K562 (cell line): ENCODE data around the gene NQO2. TPM values are rescaled to one million over a fixed set of nuclear protein-coding genes. Genes with fewer than 3 reads are reported as not detected.

ENCODE experiments used
- BCOR ChIP-seq: fragments of 450-650 bp; IDR thresholded peaks from 2 replicates; pipeline ENCODE4 v1.6.1; 2016
- GTF2F1 ChIP-seq: IDR thresholded peaks from 2 replicates; pipeline ENCODE4 v1.6.1; 2011; ENCODE audit warnings: low read depth, low read length, improper control_type of control experiment
- JUND ChIP-seq, 2 experiments: IDR thresholded peaks; 2 replicates in 1 of 2; 3 replicates in 1 of 2; pipeline ENCODE4 v1.6.1; 2011; ENCODE audit warnings: borderline replicate concordance in 2 of 2, low read depth in 2 of 2, low read length in 2 of 2, improper control_type of control experiment in 1 of 2, missing biosample characterization in 1 of 2, missing genetic modification characterization in 1 of 2, missing genetic modification reagents in 1 of 2
- KLF16 ChIP-seq: IDR thresholded peaks from 2 replicates; pipeline ENCODE4 v1.6.1; 2016; ENCODE audit warnings: antibody characterized with exemption
- LARP7 ChIP-seq: fragments of 450-650 bp; IDR thresholded peaks from 2 replicates; pipeline ENCODE4 v1.6.1; 2016
- NCOA6 ChIP-seq: fragments of 450-650 bp; IDR thresholded peaks from 2 replicates; pipeline ENCODE4 v1.6.1; 2017; ENCODE audit warnings: mild to moderate bottlenecking
- PHF8 ChIP-seq: fragments of 200-600 bp; sonication (generic); IDR thresholded peaks from 2 replicates; pipeline ENCODE4 v1.6.1; 2012; ENCODE audit warnings: mixed run types, mild to moderate bottlenecking, inconsistent platforms, low read length, moderate library complexity, borderline replicate concordance
- RBFOX2 ChIP-seq: fragments of 200-400 bp; formaldehyde crosslinking; IDR thresholded peaks from 2 replicates; pipeline ENCODE4 v1.6.1; 2017; ENCODE audit warnings: low read depth, mild to moderate bottlenecking, low read length, moderate library complexity
- SNRNP70 ChIP-seq: fragments of 200-400 bp; formaldehyde crosslinking; optimal IDR thresholded peaks from 2 replicates; pipeline ENCODE3; 2017; ENCODE audit warnings: low read depth, low read length
- SRSF7 ChIP-seq: fragments of 200-400 bp; formaldehyde crosslinking; optimal IDR thresholded peaks from 2 replicates; pipeline ENCODE3; 2017; ENCODE audit warnings: mild to moderate bottlenecking, low read depth, low read length
- TARDBP ChIP-seq: fragments of 450-650 bp; IDR thresholded peaks from 2 replicates; pipeline ENCODE4 v1.6.1; 2016
- THAP7 ChIP-seq: fragments of 250-450 bp; sonication (Bioruptor Pico); IDR thresholded peaks from 2 replicates; pipeline ENCODE4 v1.5.0; 2021
- WHSC1 ChIP-seq: IDR thresholded peaks from one replicate; pipeline ENCODE4 v1.6.1; 2012; ENCODE audit warnings: low read length, control low read depth, inconsistent platforms
- ZBTB33 ChIP-seq: sonication (generic); formaldehyde crosslinking; IDR thresholded peaks from 2 replicates; pipeline ENCODE4 v1.8.1; 2023; ENCODE audit warnings: mild to moderate bottlenecking, missing genetic modification reagents
- ZNF23 ChIP-seq: fragments of 250-450 bp; sonication (Bioruptor Pico); IDR thresholded peaks from 2 replicates; pipeline ENCODE4 v1.4.0; 2020; ENCODE audit warnings: mild to moderate bottlenecking
- ZNF354B ChIP-seq: fragments of 250-450 bp; sonication (Bioruptor Pico); IDR thresholded peaks from 2 replicates; pipeline ENCODE4 v1.4.0; 2020
- ZNF444 ChIP-seq: fragments of 250-450 bp; sonication (Bioruptor Pico); IDR thresholded peaks from 2 replicates; pipeline ENCODE4 v1.4.0; 2020; ENCODE audit warnings: mild to moderate bottlenecking, moderate library complexity
- ZNF717 ChIP-seq: fragments of 250-450 bp; sonication (Bioruptor Pico); IDR thresholded peaks from 2 replicates; pipeline ENCODE4 v1.5.0; 2021
- ZNF778 ChIP-seq: fragments of 450-650 bp; formaldehyde crosslinking; IDR thresholded peaks from 2 replicates; pipeline ENCODE4 v1.4.0; 2020; ENCODE audit warnings: mild to moderate bottlenecking, moderate library complexity
- polyA plus RNA-seq, 8 experiments: library from polyadenylated mRNA; depleted of rRNA in 4 of 8; stranded (reverse) in 5 of 8; unstranded in 3 of 8; fragments of >200 nt; fragmentation: Nextera tagmentation in 2 of 8; fragmentation: Illumina TruSeq in 1 of 8; extraction: Ambion mirVana in 2 of 8; extraction: Trizol in 1 of 8; gene quantifications; 2 replicates each; pipeline versions ENCODE4 v1.2.1 to v1.2.3, GENCODE V29; 2011 to 2014; ENCODE audit warnings: inconsistent platforms in 1 of 8, missing spikeins in 1 of 8
- total RNA-seq, 7 experiments: library from RNA; depleted of rRNA in 6 of 7; stranded (reverse); fragments of >200 nt in 6 of 7; fragmentation: Illumina TruSeq in 2 of 7; extraction: Trizol in 2 of 7; gene quantifications; 2 replicates each; pipeline versions ENCODE4 v1.2.1 to v1.2.3, GENCODE V29; 2011 to 2021; ENCODE audit warnings: low replicate concordance in 1 of 7

Gene NQO2
- total and polyA plus RNA-seq, 9 of the 15 experiments (the other 6 are each of a cell fraction or from before 2014, with no cell fraction given): 54.6 to 214 (median 116) TPM

DNA sequence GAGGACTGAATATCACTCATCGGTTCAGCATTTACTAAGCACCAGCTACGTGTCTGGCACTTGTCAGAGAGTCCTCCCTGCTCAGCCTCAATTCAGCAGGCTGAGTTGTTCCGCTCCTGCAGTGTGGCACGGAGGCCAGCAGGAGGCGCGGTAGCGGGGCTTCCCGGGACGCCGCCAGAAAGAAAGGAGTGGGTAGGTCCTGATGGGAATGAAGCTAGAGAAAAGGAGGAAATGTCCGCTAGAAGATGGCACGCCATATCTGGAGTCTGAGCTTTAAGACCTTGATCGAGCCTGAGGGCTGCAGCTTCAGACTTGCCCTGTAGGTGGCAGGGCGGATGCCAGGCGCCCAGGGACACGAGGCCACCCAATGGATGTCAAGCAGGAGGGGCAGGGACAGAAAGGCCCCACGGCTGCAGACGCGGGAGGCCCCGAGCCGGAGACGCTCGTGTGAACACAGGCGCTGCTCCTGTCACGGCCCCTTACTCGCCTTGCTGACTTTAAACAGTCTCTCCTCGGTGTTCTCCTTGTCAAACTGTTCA is 47.1 kb upstream of the NQO2 start (continued):
- TF ChIP-seq JUND (IDR thresholded peaks at IDR 0.05; ENCODE audit: borderline replicate concordance, low read depth, low read length) (0 out of 2 replicates have a peak, but pooled peaks have one; percentile 47), JUND (tag; IDR thresholded peaks at IDR 0.05; ENCODE audit: borderline replicate concordance, low read depth, low read length) (peak; percentile 63; the same call in 2 of the 3 replicates), WHSC1 (no peak), NCOA6 (no peak), RBFOX2 (peak; percentile 53; the same call in 1 of the 2 replicates), ZNF444 (no peak), GTF2F1 (no peak), BCOR (peak; percentile 72), THAP7 (CRISPR knock-in tag) (no peak), LARP7 (0 out of 2 replicates have a peak, but pooled peaks have one; percentile 34), ZNF23 (no peak), ZNF717 (CRISPR knock-in tag) (no peak), ZNF354B (CRISPR knock-in tag) (no peak), ZBTB33 (CRISPR knock-in tag) (peak; percentile 100), KLF16 (peak; percentile 48; the same call in 1 of the 2 replicates), TARDBP (peak; percentile 62; the same call in 1 of the 2 replicates), SRSF7 (no peak), PHF8 (no peak), ZNF778 (no peak), SNRNP70 (no peak)
